Prostate gland (tissue), 2 donors: ENCODE measurements around the gene HK1. TPM values are rescaled to one million over a fixed set of nuclear protein-coding genes. Genes with fewer than 3 reads are reported as not detected.
A peak's percentile ranks its signal among the peaks of the same experiment; 100 is the strongest.

Experiments
- DNase-seq: peaks from one replicate; pipeline ENCODE4 v3.0.0-alpha.2; 2019; ENCODE audit warnings: low spot score
- H3K27ac ChIP-seq, 2 donors: fragments of 200-600 bp; sonication (generic); 2 replicates each; pipeline ENCODE4 v1.5.1; 2017 to 2019
- H3K27me3 ChIP-seq: fragments of 200-600 bp; sonication (generic); replicated peaks from 2 replicates; pipeline ENCODE4 v1.5.1; 2019; ENCODE audit not compliant: insufficient read depth
- H3K36me3 ChIP-seq, 2 donors: fragments of 200-600 bp; sonication (generic); 1 replicate in 1 of 2; 2 replicates in 1 of 2; pipeline versions ENCODE4 v1.5.1 to v1.8.1; 2017 to 2019
- H3K4me1 ChIP-seq: fragments of 200-600 bp; sonication (generic); replicated peaks from 2 replicates; pipeline ENCODE4 v1.5.1; 2019
- H3K4me3 ChIP-seq, 2 donors: fragments of 200-600 bp; sonication (generic); 2 replicates each; pipeline ENCODE4 v1.5.1; 2017 to 2019
- H3K9me3 ChIP-seq: fragments of 200-600 bp; sonication (generic); 2 replicates; pipeline ENCODE4 v1.5.1; 2017
- POLR2A ChIP-seq: fragments of 450-650 bp; IDR thresholded peaks from one replicate; pipeline ENCODE4 v1.6.1; 2016; ENCODE audit warnings: antibody characterized with exemption, mild to moderate bottlenecking
- POLR2AphosphoS5 ChIP-seq: sonication (generic); formaldehyde crosslinking; IDR thresholded peaks from one replicate; pipeline ENCODE4 v1.6.1; 2017; ENCODE audit warnings: antibody characterized with exemption
- WGBS: methylation state at CpG from one replicate; pipeline ENCODE4 v1.1.5; 2018; 5-methylcytosine and 5-hydroxymethylcytosine counted together
- intact Hi-C: fragments of 100-400 bp; cut with DNase I; formaldehyde crosslinking; loops from one replicate; pipeline ENCODE4 v1.14.2; 2022
- total RNA-seq, 2 donors: library from RNA; depleted of rRNA; stranded (reverse); fragments of >200 nt; gene quantifications; one replicate each; pipeline ENCODE4 v1.1.0, GENCODE V29; 2016
- TF ChIP-seq, protein P1 (sequence below), 4 experiments: fragments of 200-600 bp in 2 of 4; fragments of 450-650 bp in 2 of 4; sonication (generic) in 2 of 4; IDR thresholded peaks; 1 replicate in 3 of 4; 2 replicates in 1 of 4; pipeline ENCODE4 v1.5.1; 2016 to 2019; ENCODE audit warnings: antibody characterized with exemption in 4 of 4, mild to moderate bottlenecking in 2 of 4, moderate library complexity in 2 of 4

HK1 gene
- total RNA-seq, 2 donors from 2014 or later: 67.8 to 134 TPM

DNA sequence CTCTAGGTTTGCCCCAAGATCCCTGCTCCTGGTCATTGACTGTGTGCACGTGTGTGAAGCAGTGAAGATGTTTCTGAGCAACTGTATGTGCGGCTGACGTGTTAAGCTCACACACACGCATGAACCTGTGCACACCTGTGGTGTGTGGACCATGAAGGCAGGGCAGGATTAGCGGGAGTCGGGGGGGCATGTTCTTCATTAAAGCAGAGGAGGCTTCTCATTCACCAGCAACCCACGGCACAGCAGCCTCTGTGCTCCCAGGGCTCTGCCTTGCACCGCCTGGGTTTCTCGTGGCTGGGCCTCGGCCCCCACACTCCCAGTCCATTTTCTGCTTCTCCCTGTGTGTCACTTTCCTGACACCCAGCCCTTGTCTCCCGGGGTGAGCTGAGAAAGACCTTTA lies 139.2 kb downstream of the HK1 start:
- DNase-seq: no peak
- intact Hi-C loops: no loop called here
- H3K27ac ChIP-seq: peak overlapping the region in 1 of 2 donors; percentile 34
- H3K4me1 ChIP-seq: no peaks in the 10 kb centered on the region
- no peaks in the 10 kb centered on the region for H3K36me3 ChIP-seq
- H3K27me3 ChIP-seq: no peaks in the 10 kb centered on the region
- no peak overlapping the region for H3K4me3 ChIP-seq
- 78% methylated on average over 11 of the region's 11 CpGs for WGBS
- H3K9me3 ChIP-seq: no peaks in the 10 kb centered on the region
- TF ChIP-seq, protein P1, sequence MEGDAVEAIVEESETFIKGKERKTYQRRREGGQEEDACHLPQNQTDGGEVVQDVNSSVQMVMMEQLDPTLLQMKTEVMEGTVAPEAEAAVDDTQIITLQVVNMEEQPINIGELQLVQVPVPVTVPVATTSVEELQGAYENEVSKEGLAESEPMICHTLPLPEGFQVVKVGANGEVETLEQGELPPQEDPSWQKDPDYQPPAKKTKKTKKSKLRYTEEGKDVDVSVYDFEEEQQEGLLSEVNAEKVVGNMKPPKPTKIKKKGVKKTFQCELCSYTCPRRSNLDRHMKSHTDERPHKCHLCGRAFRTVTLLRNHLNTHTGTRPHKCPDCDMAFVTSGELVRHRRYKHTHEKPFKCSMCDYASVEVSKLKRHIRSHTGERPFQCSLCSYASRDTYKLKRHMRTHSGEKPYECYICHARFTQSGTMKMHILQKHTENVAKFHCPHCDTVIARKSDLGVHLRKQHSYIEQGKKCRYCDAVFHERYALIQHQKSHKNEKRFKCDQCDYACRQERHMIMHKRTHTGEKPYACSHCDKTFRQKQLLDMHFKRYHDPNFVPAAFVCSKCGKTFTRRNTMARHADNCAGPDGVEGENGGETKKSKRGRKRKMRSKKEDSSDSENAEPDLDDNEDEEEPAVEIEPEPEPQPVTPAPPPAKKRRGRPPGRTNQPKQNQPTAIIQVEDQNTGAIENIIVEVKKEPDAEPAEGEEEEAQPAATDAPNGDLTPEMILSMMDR (IDR thresholded peaks at IDR 0.05): no peak
- TF ChIP-seq POLR2AphosphoS5 (no peak), POLR2A (no peak)

DNA sequence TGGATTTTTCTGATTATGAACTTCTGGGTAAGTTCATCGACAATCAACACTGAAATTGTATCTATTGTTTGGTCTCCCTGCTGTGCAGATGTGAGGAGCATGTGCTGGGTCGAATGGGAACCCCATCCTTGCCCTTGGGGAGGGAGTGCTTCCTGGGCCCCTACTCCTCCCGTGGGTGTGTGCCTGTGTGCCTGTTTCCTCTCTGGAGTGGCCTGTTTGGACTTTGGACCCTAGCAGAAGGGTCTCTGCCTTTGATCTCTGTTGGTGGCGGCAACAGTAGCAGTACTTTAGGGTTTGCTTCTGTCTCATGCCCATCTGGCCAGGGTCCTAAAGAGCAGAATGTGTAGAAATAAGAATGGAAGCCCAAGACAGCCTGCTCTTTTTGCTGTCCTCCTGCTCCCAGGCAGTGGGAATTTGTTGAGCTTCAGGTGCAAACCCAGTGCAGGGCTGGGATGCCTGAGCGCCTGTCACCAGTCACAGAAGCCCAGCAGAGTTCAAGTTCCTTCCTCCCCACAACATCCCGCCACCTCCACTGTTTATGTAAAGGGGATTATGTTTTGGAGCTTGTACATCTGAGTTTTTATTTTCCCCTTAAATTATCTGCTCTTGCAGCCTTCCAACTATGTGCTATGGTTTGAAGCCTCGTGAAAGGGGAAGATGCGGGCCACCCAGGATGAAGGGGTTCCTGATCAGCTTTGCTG lies 139.9 kb downstream of the HK1 start:
- Histone ChIP-seq H3K4me3 (no peak overlapping the region), H3K27ac (peak overlapping the region in 1 of 2 donors; percentile 34)

DNA sequence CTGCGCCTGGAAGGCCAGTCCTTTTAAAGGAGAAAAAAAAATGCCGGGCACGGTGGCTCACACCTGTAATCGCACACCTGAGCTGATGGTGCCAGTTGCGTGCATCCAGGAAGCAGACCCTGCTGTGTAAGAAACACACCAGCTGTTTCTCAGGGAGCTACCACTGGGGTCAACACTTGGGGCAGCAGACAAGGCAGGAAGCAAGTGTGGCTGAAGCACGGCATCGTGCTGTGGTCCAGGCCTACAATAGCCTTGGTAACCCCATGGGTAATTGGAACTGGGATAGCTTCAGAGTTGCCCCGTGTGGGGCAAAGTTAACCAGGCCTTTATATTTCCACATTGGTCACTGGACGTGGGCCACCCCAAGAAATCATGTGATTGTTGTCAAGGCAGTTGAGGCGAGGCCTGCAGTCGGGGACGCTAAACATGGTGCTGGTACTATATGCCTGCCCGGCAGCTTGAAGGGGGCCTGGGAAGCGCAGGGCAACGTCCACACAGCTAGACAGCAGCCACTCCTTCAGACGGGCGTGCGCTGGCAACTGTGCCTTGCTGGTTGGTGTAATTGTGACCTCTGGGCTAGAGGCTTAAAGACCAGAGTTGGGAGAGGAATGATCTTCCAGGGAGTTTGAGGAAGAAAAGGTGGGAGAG lies 140.9 kb downstream of the HK1 start:
- Histone ChIP-seq H3K4me1 (no peaks in the 10 kb centered on the region), H3K27ac (no peak overlapping the region), H3K36me3 (no peaks in the 10 kb centered on the region), H3K9me3 (no peaks in the 10 kb centered on the region), H3K27me3 (no peaks in the 10 kb centered on the region), H3K4me3 (no peak overlapping the region)
- TF ChIP-seq, protein P1 (IDR thresholded peaks at IDR 0.05): no peak
- 89% methylated on average over 18 of the region's 18 CpGs for WGBS
- intact Hi-C loops: no loop called here
- DNase-seq: no peak

More for the DNA sequence above, 139.9 kb downstream of the HK1 start:
- DNase-seq: no peak
- WGBS: 74% methylated on average over 8 of the region's 8 CpGs
- intact Hi-C loops: no loop called here
- no peaks in the 10 kb centered on the region for H3K4me1 ChIP-seq
- TF ChIP-seq POLR2AphosphoS5 (no peak), POLR2A (no peak)
- TF ChIP-seq, protein P1 (IDR thresholded peaks at IDR 0.05): no peak
- H3K36me3 ChIP-seq: no peaks in the 10 kb centered on the region
- no peaks in the 10 kb centered on the region for H3K9me3 ChIP-seq
- no peaks in the 10 kb centered on the region for H3K27me3 ChIP-seq

DNA sequence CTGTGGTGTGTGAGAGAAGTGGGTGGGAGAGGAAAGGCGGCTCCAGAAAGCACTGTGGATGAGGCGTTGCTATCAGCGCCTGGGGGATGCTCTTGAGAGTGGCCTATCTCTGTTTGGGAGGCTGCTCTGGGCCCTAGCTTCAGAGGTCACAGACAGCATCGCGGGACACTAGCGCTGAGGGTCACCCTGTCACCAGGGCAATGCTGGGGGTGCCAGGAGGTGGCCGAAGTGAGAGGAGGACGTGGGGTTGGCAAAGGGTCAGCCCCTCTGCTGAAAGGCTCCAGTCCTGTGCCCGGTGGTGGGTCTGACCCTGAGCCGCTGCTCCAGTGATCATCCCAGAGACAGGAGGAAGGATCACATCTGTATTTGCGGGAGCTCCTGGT lies 141.4 kb downstream of the HK1 start:
- TF ChIP-seq POLR2A: no peak
- TF ChIP-seq POLR2AphosphoS5: no peak
- TF ChIP-seq, protein P1 (IDR thresholded peaks at IDR 0.05): no peak
- Histone ChIP-seq H3K36me3 (no peaks in the 10 kb centered on the region), H3K4me3 (no peak overlapping the region)

More for the DNA sequence above, 141.4 kb downstream of the HK1 start:
- Histone ChIP-seq H3K9me3 (no peaks in the 10 kb centered on the region), H3K27ac (no peak overlapping the region), H3K27me3 (no peaks in the 10 kb centered on the region), H3K4me1 (no peaks in the 10 kb centered on the region)
- 83% methylated on average over 11 of the region's 11 CpGs for WGBS
- intact Hi-C loops: no loop called here
- no peak for DNase-seq
